MG63 (cell line): Measurements from ENCODE around the gene RAPGEF2. TPM values are rescaled to one million over a fixed set of nuclear protein-coding genes. Genes with fewer than 3 reads are reported as not detected.
"Not testable (repeated sequence)": the region's sequence is repeated elsewhere in the genome, so short reads cannot be mapped to it uniquely, and the experiment has no call there.

Source experiments
- DNase-seq: peaks from one replicate; pipeline ENCODE4 v3.0.0-alpha.2; 2020
- H3K27me3 ChIP-seq: fragments of 250-450 bp; sonication (Bioruptor Pico); 2 replicates; pipeline ENCODE4 v1.5.1; 2020; ENCODE audit warnings: mild to moderate bottlenecking, moderate library complexity
- H3K36me3 ChIP-seq: fragments of 250-450 bp; sonication (Bioruptor Pico); 2 replicates; pipeline ENCODE4 v1.5.1; 2020; ENCODE audit warnings: mild to moderate bottlenecking, moderate library complexity
- H3K4me3 ChIP-seq: fragments of 250-450 bp; sonication (Bioruptor Pico); 2 replicates; pipeline ENCODE4 v1.5.1; 2020; ENCODE audit warnings: mild to moderate bottlenecking, moderate library complexity
- H3K9me3 ChIP-seq: fragments of 250-450 bp; sonication (Bioruptor Pico); 2 replicates; pipeline ENCODE4 v1.5.1; 2020; ENCODE audit warnings: mild to moderate bottlenecking, moderate library complexity
- total RNA-seq: library from RNA; depleted of rRNA; stranded (reverse); fragments of >200 nt; shearing (Covaris generic); gene quantifications from 2 replicates; pipeline ENCODE4 v1.2.3, GENCODE V29; 2014; ENCODE audit warnings: low replicate concordance

The RAPGEF2 gene
- total RNA-seq, 1 experiment from 2014 or later, result 13.8 TPM

- no peak overlapping the region for H3K4me3 ChIP-seq
- H3K36me3 ChIP-seq, result peaks cover 2% of the 10 kb centered on the region; the same call in 1 of the 2 replicates
- H3K9me3 ChIP-seq, result no peaks in the 10 kb centered on the region
- no peak for DNase-seq
- no peaks in the 10 kb centered on the region for H3K27me3 ChIP-seq
Observed at GRCh38 chr4:159355466-159355865, 252.6 kb downstream of the RAPGEF2 start.

GRCh38 chr4:159357350-159357749 is 254.5 kb downstream of the RAPGEF2 start:
- Histone ChIP-seq H3K36me3 (0 out of 2 replicates have a peak, but pooled peaks cover 2% of the 10 kb centered on the region), H3K27me3 (no peaks in the 10 kb centered on the region)
- DNase-seq, result no peak

GRCh38 chr4:159358226-159358625 is 255.3 kb downstream of the RAPGEF2 start:
- Histone ChIP-seq H3K27me3 (no peaks in the 10 kb centered on the region), H3K9me3 (no peaks in the 10 kb centered on the region), H3K36me3 (0 out of 2 replicates have a peak, but pooled peaks cover 2% of the 10 kb centered on the region), H3K4me3 (no peak overlapping the region)
- DNase-seq, result peak; percentile 51

More at GRCh38 chr4:159357350-159357749, 254.5 kb downstream of the RAPGEF2 start:
- Histone ChIP-seq H3K4me3 (no peak overlapping the region), H3K9me3 (no peaks in the 10 kb centered on the region)

DNA sequence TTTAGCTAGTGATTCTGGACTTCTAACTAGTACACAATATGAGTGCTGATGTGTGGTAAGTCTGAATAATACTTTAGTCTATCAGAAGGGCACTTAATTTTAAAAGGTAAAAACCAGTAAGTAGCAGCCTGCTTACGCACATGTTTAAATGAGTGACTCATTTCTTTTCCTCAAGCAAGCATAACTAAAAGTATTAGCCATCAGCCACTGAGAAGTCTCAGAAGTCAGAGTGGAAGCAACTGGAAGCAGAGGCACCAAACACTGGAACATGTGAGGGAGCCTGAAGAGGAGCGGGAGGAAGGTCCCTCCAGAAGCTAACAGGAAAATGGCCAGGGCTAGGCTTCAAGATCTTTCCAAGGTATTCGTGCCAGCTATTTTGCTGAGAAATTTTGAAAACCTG is 257.7 kb downstream of the RAPGEF2 start:
- DNase-seq, result peak; percentile 27
- Histone ChIP-seq H3K27me3 (no peaks in the 10 kb centered on the region), H3K9me3 (no peaks in the 10 kb centered on the region), H3K36me3 (0 out of 2 replicates have a peak, but pooled peaks cover 2% of the 10 kb centered on the region), H3K4me3 (no peak overlapping the region)

GRCh38 chr4:159363361-159363760 is 260.5 kb downstream of the RAPGEF2 start:
- 0 out of 2 replicates have a peak, but pooled peaks cover 2% of the 10 kb centered on the region for H3K36me3 ChIP-seq
- H3K27me3 ChIP-seq, result no peaks in the 10 kb centered on the region
- 0 out of 2 replicates have a peak, but pooled peaks cover 2% of the 10 kb centered on the region for H3K9me3 ChIP-seq
- no peak overlapping the region for H3K4me3 ChIP-seq
- no peak for DNase-seq

DNA sequence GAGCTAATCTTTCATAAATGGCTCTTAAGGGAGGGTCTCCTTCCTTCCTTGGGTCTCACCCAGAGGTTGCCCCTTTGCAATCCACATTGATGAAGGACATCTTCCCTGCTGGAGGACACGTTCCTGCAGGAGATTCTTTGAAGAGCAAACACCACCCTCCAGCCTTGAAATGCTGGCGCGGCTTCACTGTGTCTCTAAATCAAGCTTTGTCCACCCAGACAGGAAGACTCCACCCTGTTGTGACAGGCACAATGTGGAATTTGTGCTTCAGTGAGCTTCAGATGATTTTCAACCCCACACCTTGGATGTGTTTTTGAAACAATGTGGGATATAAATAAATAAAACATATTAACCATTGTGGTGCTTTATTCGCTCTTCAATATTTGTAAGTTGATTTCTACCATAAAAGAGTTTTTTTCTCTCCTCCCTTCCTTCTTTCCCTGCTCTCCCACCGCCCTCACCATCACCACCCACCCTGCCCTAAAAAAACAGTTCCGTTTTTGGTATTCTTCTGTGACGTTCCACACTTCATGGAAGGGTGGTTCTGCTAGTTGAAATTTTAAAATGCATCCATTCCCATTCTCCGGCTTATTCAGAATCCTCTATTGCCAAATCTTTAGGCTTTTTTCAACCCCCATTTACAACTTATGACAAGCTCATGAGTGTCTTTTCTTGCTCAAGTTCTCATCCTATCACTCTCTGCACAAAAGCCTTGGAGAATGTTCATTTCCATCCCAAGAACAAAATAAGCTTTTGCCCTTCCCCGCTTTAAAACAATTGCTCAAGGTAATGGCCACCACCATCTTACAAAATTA is 264.3 kb downstream of the RAPGEF2 start:
- no peaks in the 10 kb centered on the region for H3K36me3 ChIP-seq
- no peaks in the 10 kb centered on the region for H3K27me3 ChIP-seq
- no peak overlapping the region for H3K4me3 ChIP-seq
- no peak for DNase-seq
- H3K9me3 ChIP-seq, result 0 out of 2 replicates have a peak, but pooled peaks cover 2% of the 10 kb centered on the region

GRCh38 chr4:159367781-159368080 is 264.9 kb downstream of the RAPGEF2 start:
- Histone ChIP-seq H3K9me3 (0 out of 2 replicates have a peak, but pooled peaks cover 2% of the 10 kb centered on the region), H3K4me3 (no peak overlapping the region), H3K36me3 (no peaks in the 10 kb centered on the region), H3K27me3 (no peaks in the 10 kb centered on the region)
- no peak for DNase-seq

DNA sequence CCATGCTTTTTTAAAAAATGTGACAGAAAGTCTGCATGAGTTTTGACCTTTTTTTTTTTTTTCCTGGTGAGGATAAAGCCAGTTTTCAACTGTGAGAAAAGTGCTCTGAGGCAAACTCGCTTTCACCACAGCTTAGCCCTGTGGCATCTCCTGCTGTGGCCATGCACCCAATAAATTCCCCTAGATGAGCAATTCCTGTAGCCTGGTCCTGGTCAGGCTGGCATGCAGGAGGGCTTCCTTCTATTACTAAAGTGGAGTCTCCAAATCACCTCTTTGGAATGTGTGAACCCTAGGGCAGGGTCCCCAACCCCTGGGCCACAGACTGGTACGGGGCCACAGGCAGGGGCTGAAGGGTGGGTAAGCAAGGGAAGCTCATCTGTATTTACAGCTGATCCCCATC is 265.4 kb downstream of the RAPGEF2 start:
- Histone ChIP-seq H3K4me3 (no peak overlapping the region), H3K27me3 (no peaks in the 10 kb centered on the region), H3K36me3 (no peaks in the 10 kb centered on the region), H3K9me3 (0 out of 2 replicates have a peak, but pooled peaks cover 2% of the 10 kb centered on the region)
- DNase-seq, result peak; percentile 21

- Histone ChIP-seq H3K9me3 (0 out of 2 replicates have a peak, but pooled peaks cover 2% of the 10 kb centered on the region), H3K36me3 (no peaks in the 10 kb centered on the region), H3K27me3 (no peaks in the 10 kb centered on the region), H3K4me3 (no peak overlapping the region)
- DNase-seq, result no peak
Observed at GRCh38 chr4:159369256-159369655, 266.4 kb downstream of the RAPGEF2 start.

- DNase-seq, result no peak
- Histone ChIP-seq H3K4me3 (no peak overlapping the region), H3K36me3 (no peaks in the 10 kb centered on the region), H3K27me3 (no peaks in the 10 kb centered on the region), H3K9me3 (0 out of 2 replicates have a peak, but pooled peaks cover 2% of the 10 kb centered on the region)
Observed at GRCh38 chr4:159370286-159370685, 267.4 kb downstream of the RAPGEF2 start.

- Histone ChIP-seq H3K4me3 (no peak overlapping the region), H3K36me3 (no peaks in the 10 kb centered on the region), H3K9me3 (no peaks in the 10 kb centered on the region), H3K27me3 (no peaks in the 10 kb centered on the region)
- no peak for DNase-seq
Observed at GRCh38 chr4:159374749-159375530, 272.1 kb downstream of the RAPGEF2 start.

DNA sequence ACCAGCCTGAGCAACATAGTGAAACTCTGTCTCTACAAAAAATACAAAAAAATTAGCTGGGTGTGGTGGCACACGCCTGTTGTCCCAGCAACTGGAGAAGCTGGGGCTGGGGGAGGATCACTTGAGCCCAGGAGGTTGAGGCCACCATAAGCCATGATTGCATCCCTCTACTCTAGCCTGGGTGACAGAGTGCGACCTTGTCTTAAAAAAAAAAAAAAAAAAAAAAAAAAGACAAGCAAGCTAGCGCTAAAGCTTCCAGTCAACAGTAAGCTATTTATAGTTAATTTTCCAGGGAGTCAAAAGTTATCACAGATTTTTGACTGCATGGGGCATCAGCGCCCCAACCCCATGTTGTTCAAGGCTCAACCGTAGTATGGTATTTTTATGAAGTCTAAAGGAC is 273.4 kb downstream of the RAPGEF2 start:
- Histone ChIP-seq H3K9me3 (no peaks in the 10 kb centered on the region), H3K4me3 (no peak overlapping the region), H3K27me3 (no peaks in the 10 kb centered on the region), H3K36me3 (no peaks in the 10 kb centered on the region)
- no peak for DNase-seq

GRCh38 chr4:159378056-159378616 is 275.3 kb downstream of the RAPGEF2 start:
- no peak for DNase-seq
- Histone ChIP-seq H3K4me3 (no peak overlapping the region), H3K9me3 (no peaks in the 10 kb centered on the region), H3K27me3 (no peaks in the 10 kb centered on the region), H3K36me3 (no peaks in the 10 kb centered on the region)

DNA sequence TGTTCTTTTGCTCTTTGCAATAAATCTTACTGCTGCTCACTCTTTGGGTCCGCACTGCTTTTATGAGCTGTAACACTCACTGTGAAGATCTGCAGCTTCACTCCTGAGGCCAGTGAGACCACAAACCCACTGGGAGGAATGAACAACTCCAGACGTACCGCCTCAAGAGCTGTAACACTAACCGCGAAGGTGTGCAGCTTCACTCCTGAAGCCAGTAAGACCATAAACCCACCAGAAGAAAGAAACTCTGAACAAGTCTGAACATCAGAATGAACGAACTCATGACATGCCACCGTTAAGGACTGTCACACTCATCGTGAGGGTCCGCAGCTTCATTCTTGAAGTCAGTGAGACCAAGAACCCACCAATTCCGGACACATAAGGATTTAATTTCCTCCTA is 276.2 kb downstream of the RAPGEF2 start:
- not testable (repeated sequence) for H3K4me3 ChIP-seq, H3K27me3 ChIP-seq, H3K36me3 ChIP-seq, DNase-seq, H3K9me3 ChIP-seq

- DNase-seq, result no peak
- Histone ChIP-seq H3K36me3 (no peaks in the 10 kb centered on the region), H3K4me3 (no peak overlapping the region), H3K27me3 (no peaks in the 10 kb centered on the region), H3K9me3 (no peaks in the 10 kb centered on the region)
Observed at GRCh38 chr4:159379836-159380235, 277.0 kb downstream of the RAPGEF2 start.

GRCh38 chr4:159382856-159383561 is 280.1 kb downstream of the RAPGEF2 start:
- peaks cover 10% of the 10 kb centered on the region for H3K9me3 ChIP-seq
- no peaks in the 10 kb centered on the region for H3K27me3 ChIP-seq
- H3K4me3 ChIP-seq, result no peak overlapping the region
- H3K36me3 ChIP-seq, result no peaks in the 10 kb centered on the region
- no peak for DNase-seq

- Histone ChIP-seq H3K27me3 (no peaks in the 10 kb centered on the region), H3K36me3 (no peaks in the 10 kb centered on the region), H3K4me3 (no peak overlapping the region), H3K9me3 (peaks cover 10% of the 10 kb centered on the region)
- DNase-seq, result no peak
Observed at GRCh38 chr4:159383562-159383931, 280.7 kb downstream of the RAPGEF2 start.
